ENCODE measurements around the gene OR6K2.

Gene OR6K2

GRCh38 chr1:158724442-158724841, 24.0 kb upstream of the OR6K2 start:
- TF ChIP-seq CTCF (IDR thresholded peaks at IDR 0.05; ENCODE audit: extremely low read depth, insufficient read depth, missing control alignments) = no peak
- DNase-seq (ENCODE audit: low spot score) = no peak
- in situ Hi-C loops (cut with MboI; ENCODE audit: low pct_unique_long_range_greater_than_20kb, low sequenced_read_pairs, unreplicated experiment) = no loop called here

GRCh38 chr1:158720620-158721019, 20.2 kb upstream of the OR6K2 start, which contains the start of gene OR6K3:
OR6K3 (minus strand) TSS chr1:158720720; CDS start chr1:158718115, 2,605 bp downstream.
- in situ Hi-C loops (cut with MboI; ENCODE audit: low pct_unique_long_range_greater_than_20kb, low sequenced_read_pairs, unreplicated experiment) = no loop called here
- no peak for TF ChIP-seq CTCF (IDR thresholded peaks at IDR 0.05; ENCODE audit: extremely low read depth, insufficient read depth, missing control alignments)
- DNase-seq (ENCODE audit: low spot score) = no peak

GRCh38 chr1:158719664-158720063, 19.2 kb upstream of the OR6K2 start:
- no peak for DNase-seq (ENCODE audit: low spot score)
- in situ Hi-C loops (cut with MboI; ENCODE audit: low pct_unique_long_range_greater_than_20kb, low sequenced_read_pairs, unreplicated experiment) = no loop called here
- TF ChIP-seq CTCF (IDR thresholded peaks at IDR 0.05; ENCODE audit: extremely low read depth, insufficient read depth, missing control alignments) = no peak

GRCh38 chr1:158717344-158717743, 16.9 kb upstream of the OR6K2 start:
- in situ Hi-C loops (cut with MboI; ENCODE audit: low pct_unique_long_range_greater_than_20kb, low sequenced_read_pairs, unreplicated experiment) = no loop called here
- DNase-seq (ENCODE audit: low spot score) = no peak
- no peak for TF ChIP-seq CTCF (IDR thresholded peaks at IDR 0.05; ENCODE audit: extremely low read depth, insufficient read depth, missing control alignments)

- in situ Hi-C loops (cut with MboI; ENCODE audit: low pct_unique_long_range_greater_than_20kb, low sequenced_read_pairs, unreplicated experiment) = no loop called here
- no peak for TF ChIP-seq CTCF (IDR thresholded peaks at IDR 0.05; ENCODE audit: extremely low read depth, insufficient read depth, missing control alignments)
- peak; percentile 16 for DNase-seq (ENCODE audit: low spot score)
Observed at GRCh38 chr1:158716335-158716734, 15.9 kb upstream of the OR6K2 start.

- DNase-seq (ENCODE audit: low spot score) = no peak
- in situ Hi-C loops (cut with MboI; ENCODE audit: low pct_unique_long_range_greater_than_20kb, low sequenced_read_pairs, unreplicated experiment) = no loop called here
- TF ChIP-seq CTCF (IDR thresholded peaks at IDR 0.05; ENCODE audit: extremely low read depth, insufficient read depth, missing control alignments) = no peak
Observed at GRCh38 chr1:158714754-158715153, 14.3 kb upstream of the OR6K2 start.

GRCh38 chr1:158711098-158711497, 10.6 kb upstream of the OR6K2 start:
- TF ChIP-seq CTCF (IDR thresholded peaks at IDR 0.05; ENCODE audit: extremely low read depth, insufficient read depth, missing control alignments) = no peak
- no peak for DNase-seq (ENCODE audit: low spot score)
- in situ Hi-C loops (cut with MboI; ENCODE audit: low pct_unique_long_range_greater_than_20kb, low sequenced_read_pairs, unreplicated experiment) = no loop called here
